Suprapubic skin (tissue), 4 donors: Measurements from ENCODE around the gene ERI3.

Source experiments
- CTCF ChIP-seq, 2 donors: fragments of 200-600 bp in 1 of 2; fragments of 450-650 bp in 1 of 2; sonication (generic) in 1 of 2; IDR thresholded peaks; one replicate each; pipeline ENCODE4 v1.5.1; 2016 to 2019; ENCODE audit warnings: antibody characterized with exemption in 2 of 2, mild to moderate bottlenecking in 1 of 2, moderate library complexity in 1 of 2
- EP300 ChIP-seq: sonication (generic); formaldehyde crosslinking; IDR thresholded peaks from one replicate; pipeline ENCODE4 v1.6.1; 2017; ENCODE audit warnings: antibody characterized with exemption
- POLR2A ChIP-seq, 2 donors: fragments of 450-650 bp; IDR thresholded peaks; one replicate each; pipeline ENCODE4 v1.6.1; 2017; ENCODE audit warnings: antibody characterized with exemption in 2 of 2, mild to moderate bottlenecking in 2 of 2, moderate library complexity in 2 of 2
- POLR2AphosphoS5 ChIP-seq, 3 donors: sonication (generic); formaldehyde crosslinking; IDR thresholded peaks; one replicate each; pipeline ENCODE4 v1.6.1; 2017; ENCODE audit warnings: antibody characterized with exemption in 3 of 3

DNA sequence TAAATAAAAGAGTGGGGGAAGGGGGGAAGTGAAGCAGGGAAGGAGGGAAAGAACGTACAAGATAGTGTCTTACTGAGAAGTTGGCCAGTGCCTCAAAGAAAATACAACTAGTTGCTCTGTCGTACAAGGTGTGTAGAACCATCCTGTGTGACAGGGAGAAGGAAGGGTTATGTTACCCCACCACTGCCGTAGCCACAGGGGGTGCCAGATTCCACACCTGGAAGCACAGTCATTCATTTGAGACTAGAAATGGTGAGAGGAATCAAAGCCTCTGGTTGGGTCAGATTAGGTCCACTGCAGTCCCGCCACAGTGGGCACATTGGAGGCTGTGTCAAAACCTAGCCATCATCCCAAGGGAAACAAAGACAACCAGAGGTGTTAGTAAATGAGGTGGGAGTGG lies 2.7 kb upstream of the ERI3 start:
- TF ChIP-seq CTCF (IDR thresholded peaks at IDR 0.05) (no peak), EP300 (no peak), POLR2A (IDR thresholded peaks at IDR 0.05) (no peak), POLR2AphosphoS5 (IDR thresholded peaks at IDR 0.05) (no peak)
